Stimulated activated CD4-positive, alpha-beta T cell treated with anti-CD3 and anti-CD28 coated beads, Interleukin-4, amount 100 ng/mL, for 1 hour (primary cell): ENCODE measurements around the gene PLCB1.

Source experiments
- DNase-seq: peaks from one replicate; pipeline ENCODE4 v3.0.0-alpha.2; 2020

PLCB1 gene

DNA sequence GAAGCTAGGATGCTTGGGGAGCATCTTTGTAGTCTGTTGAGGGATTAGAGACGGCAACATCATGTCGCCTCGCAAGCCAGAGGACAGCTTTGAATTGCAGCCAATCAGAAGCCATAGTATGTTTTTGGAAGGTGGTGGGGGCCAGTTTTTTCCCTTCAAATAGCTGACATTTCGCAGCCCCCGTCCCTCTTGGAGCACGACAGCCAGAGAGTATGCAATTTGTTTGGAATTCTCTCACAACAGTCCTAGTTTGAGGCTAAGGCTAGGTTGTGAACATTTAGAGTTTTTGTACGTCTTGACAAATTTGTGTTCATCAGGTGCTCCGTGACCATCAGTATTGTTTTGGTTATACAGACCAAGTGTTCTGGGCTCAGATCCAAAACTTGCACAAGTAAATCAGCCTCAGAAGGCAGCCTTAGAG is 83.3 kb downstream of the PLCB1 start:
- DNase-seq, result no peak

GRCh38 chr20:8216375-8217200 is 84.5 kb downstream of the PLCB1 start:
- no peak for DNase-seq

DNA sequence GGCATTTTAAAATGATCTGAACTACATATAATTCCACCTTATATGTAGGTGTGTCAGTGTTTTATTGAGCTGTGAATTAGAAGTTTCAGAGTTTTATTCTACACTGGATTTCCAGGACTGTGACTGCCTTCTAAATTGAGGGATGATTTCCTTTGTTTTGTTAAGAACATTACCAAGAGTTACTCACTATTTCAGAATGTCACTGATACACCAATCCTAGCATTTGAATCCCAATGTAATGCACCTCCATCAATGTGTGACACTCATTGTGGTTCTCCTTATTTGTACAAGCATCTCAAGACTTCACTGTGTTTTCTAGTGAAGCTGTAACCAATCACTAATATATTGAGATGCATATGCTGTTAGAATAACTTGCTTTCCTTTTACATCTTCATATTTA is 86.8 kb downstream of the PLCB1 start:
- no peak for DNase-seq

DNA sequence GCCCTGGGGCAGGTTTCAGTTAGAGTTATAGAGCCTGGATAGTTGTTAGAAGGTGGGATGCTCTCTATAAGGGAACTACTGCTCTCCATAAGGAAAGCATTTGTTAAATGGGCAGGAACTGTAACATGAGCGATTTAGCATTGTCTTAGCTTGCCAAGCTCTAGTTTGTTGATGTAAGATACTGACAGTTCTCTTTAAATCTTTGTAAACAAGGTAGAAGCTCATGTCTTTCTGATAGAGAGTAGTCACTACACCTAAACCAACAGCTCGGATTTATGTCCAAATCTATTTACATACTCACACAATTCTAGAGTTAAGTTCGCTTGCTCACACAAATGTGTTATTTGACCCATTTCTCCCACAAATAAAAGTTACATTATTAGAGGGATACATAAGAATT is 87.3 kb downstream of the PLCB1 start:
- no peak for DNase-seq

DNA sequence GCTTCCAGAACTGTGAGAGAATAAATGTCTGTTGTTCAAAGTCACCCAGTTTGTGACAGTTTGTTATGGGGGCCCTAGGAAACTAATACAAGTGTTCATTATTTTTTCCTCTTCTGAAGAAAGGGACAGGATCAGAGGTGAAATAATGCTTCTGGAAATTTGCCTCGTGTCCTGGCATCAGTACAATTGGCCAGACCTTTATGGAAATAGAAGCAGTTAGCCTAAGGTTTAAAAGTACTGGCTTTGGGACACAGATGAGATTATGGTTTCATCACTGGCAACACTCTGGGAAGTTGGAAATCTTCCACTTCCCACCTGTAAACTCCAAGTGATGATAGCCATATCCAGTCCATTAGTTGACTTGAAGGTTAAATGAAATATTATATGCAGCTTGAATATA is 88.7 kb downstream of the PLCB1 start:
- DNase-seq, result no peak

GRCh38 chr20:8221887-8222419 is 89.9 kb downstream of the PLCB1 start:
- DNase-seq, result no peak

DNA sequence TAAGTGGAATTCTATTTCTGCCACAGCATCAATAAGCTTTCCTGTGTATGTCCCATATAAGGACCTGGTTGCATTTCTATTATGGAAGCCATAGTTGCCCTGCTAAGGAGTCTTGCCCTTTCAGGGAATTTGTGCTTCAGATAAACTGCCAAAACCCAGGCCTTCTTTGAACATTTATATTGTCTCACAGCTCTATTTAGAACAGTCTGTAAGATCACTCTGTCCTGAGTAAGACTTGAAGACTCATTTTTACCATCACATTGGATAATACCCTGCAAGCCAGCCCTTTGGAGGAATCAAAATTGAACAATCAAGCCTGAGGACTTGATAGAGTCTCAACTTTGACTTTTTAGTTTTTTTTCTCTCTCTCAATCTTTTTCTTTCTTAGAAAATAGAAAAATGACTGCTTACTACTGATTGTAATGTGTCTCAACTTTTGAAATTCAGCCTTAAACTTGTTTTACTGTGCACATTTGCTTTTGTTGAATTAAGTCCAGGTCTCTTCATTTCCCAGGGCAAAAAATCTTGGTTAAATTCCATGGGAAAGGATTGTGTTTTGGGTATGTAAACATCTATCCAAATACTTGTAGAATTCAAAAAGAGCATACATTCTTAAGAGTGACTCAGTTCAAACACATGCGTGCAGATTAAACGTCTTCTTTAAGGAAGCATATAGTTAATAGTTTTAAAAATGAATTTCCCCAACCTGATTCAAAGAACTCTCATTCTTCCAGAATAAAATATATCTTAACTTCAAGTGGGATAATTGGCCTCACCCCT is 91.2 kb downstream of the PLCB1 start:
- no peak for DNase-seq

DNA sequence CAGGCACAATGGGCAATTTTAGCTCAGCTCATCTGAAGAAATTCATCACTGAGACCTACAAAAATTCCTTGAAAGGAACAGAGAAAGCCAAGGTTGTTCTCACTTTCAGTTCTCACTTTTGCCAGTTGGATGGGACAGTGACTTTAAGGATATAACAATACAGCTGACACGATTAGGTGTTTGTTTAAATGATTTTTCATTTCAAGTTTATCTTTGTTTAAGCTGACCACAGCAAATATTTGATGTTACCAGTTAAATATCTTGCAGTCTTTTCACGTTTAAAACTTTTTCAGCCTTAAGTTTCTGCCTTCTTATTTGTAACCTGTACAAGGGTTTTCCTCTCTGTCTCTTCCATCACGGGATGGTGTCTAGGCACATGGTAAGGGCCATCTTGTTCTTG is 93.6 kb downstream of the PLCB1 start:
- DNase-seq, result no peak

DNA sequence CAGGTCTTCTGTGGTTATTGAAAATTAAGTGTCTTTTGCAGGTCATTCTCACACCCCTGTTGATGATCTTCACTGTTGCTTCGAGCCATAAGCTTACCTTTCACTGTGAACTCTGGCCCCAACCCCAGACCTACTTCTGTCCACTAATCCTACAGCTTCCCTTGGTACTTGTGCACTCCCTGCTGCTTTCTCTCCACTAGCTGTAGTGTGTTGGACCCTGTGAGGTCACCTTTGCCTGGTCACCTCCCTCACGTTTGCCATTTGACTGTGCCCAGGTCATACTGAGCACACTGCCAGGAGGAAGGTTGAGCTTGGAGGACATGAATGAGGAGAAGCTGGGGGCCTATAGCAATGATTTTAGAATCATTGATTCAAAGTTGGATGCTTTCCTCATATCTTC is 94.0 kb downstream of the PLCB1 start:
- no peak for DNase-seq

DNA sequence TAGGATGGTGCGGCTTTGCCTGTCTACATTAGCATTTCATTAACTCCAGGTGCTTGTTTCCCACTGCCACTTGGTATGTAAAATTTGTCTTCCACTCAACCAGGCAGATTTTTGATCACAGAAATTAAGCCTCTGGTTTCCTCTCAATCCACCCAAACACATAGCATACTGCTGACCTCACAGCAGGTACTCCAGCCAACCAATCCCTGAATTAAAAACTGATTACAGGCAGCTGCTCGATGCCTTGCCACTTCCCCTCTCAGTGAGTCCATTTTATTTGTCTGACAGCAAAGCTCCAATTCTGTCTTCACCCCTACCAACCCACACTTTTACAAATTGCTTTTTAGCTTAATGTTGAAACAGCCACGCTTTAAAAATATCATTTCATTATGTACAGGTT is 95.2 kb downstream of the PLCB1 start:
- DNase-seq, result no peak

- DNase-seq, result no peak
These were observed 96.2 kb downstream of the PLCB1 start for GRCh38 chr20:8228315-8228714.

DNA sequence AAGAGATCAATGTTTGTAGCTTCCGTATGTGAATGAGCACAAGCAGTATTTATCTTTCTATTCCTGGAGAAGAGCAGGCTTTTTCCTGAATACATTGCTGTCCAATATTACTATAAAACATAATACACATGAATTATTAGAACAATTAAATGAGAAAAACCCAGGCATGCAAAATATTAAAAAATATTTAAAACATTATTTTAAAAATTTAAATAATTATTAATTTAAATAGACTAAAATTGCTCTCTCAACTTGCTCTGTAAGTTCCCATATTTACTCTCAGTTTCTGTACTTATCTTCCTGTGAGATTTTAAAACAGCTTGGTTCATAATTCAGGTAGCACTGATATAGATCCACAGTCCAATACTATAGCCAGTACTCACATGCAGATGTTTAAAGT is 97.0 kb downstream of the PLCB1 start:
- DNase-seq, result no peak

DNA sequence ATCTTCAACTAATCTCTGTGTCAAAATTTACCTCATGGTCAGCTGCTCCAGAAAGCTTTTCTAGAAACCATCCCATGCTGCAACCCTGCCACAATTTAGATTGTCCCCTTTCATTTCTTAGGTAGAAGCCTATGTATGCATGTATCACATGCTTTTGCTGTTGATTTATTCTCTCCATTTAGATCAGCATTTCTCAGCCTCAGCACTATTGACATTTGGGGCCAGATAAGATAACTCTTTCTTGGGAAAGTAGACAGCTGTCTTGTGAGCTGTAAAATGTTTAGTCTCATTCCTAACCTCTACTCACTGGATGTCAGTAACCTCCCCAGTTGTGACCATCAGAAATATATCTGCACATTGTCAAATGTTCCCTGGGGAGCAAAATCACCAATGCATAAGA is 99.0 kb downstream of the PLCB1 start:
- DNase-seq, result no peak

- DNase-seq, result no peak
These were observed 100.3 kb downstream of the PLCB1 start for GRCh38 chr20:8232332-8232731.

DNA sequence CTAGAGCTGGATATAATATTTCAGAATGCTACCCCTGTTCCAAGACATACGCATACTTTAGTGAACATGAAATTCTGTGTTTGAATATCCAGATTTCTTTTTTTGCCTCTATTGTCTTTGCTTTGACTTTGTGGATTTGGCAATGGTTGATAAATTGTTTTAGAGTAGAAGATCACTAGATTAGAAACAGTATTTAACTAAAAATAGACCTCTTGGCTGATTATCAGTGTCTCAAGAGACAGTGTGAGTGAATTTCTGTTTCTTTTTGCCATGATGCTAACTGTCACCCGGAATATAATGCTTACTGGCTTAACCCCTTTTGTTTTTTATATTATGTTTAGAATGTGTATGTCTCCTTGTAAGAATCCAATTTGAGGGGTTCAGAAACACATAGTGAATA is 102.5 kb downstream of the PLCB1 start:
- no peak for DNase-seq

DNA sequence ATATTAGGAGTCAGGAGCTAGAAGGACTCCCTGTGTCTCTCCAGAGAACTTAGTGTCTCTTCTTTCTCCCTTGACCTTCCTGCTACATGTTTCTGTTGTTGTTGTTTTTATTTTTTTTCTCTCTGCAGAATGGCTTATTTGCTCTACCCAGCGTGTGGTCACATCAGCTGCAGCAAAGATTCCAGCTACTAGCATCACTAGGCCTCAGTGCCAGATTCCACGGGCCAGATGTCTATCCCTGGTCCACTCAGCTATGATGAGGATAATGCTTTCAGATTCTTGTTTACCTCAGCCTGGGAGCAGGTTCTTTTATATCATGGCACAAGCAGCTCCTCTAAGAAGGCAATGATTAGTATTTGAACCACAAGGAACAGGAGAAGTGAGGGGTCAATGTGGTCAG is 110.0 kb downstream of the PLCB1 start:
- DNase-seq, result no peak

GRCh38 chr20:8242827-8243724 is 111.0 kb downstream of the PLCB1 start:
- no peak for DNase-seq

- no peak for DNase-seq
These were observed 112.6 kb downstream of the PLCB1 start for GRCh38 chr20:8244637-8245036.

- no peak for DNase-seq
These were observed 114.1 kb downstream of the PLCB1 start for GRCh38 chr20:8246153-8246552.

GRCh38 chr20:8246716-8247115 is 114.7 kb downstream of the PLCB1 start:
- DNase-seq, result no peak

DNA sequence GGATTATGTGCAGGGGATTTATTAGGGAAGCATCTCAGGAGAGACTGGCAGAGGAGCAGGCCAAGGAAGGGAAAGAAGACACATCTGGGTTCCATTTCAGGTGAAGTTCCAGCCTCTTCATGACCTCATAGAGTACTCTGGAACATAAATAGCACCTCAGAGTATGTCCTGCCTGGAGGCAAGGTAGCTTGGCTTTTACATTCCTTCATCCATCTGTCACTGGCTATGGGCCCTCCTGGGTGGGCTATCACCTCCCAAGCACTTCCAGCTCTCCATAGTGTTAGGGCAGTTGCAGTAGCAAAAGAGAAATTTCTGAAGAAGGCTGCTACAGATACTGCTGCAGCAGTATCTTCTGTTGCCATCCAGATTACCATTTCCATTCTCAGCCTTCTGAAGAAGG is 116.0 kb downstream of the PLCB1 start:
- no peak for DNase-seq

DNA sequence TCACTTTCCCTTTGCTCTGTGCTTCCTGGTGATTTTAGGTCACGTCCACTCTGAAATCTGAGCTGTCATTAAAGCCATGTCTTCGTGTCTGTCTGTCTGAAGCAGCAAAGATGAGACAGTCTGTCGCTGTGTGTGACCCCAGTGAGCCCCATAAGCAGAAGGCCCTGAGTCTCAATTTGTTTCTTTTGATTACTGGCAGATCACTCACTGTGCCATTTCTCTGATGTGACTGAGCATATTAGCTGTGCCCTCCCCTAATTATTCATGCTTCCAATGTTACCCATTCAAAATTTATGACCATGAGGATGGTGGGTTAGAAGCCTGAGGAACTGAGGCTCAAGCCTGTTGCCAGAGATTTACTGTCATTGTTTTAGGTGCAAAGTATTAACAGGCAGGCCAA is 117.6 kb downstream of the PLCB1 start:
- DNase-seq, result no peak

GRCh38 chr20:8250539-8251200 is 118.6 kb downstream of the PLCB1 start:
- DNase-seq, result no peak
